ENCODE data around the gene KATNIP. TPM values are rescaled to one million over a fixed set of nuclear protein-coding genes. Genes with fewer than 3 reads are reported as not detected.
A peak's percentile ranks its signal among the peaks of the same experiment; 100 is the strongest.

Gene KATNIP
- total and polyA plus RNA-seq, 5 donors, result 7.0 to 13.4 (median 11.7) TPM

DNA sequence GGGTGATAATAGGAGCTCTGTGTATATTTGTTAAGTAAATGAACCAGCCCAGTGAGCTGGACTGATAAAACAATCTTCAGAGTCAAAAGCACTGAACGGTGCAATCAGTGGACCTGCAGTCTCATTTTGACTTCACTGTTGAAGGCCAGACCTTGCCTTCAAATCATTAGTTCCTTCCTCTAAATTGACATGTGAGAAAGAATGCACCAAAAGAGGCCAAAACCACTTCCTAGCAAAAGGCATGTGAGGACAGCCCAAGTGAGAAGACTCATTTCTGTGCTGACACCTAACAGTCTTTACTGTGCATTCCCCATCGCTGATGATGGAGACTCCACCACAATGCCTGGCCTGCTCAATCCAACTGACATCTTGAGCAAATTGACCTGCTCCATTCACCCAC is 10.8 kb upstream of the KATNIP start:
- Histone ChIP-seq H3K27ac (ENCODE audit: low read length) (no peak overlapping the region), H3K9me3 (ENCODE audit: control insufficient read depth, low read length) (no peaks in the 10 kb centered on the region), H3K27me3 (ENCODE audit: control insufficient read depth, insufficient read depth) (no peaks in the 10 kb centered on the region), H3K4me3 (ENCODE audit: low read length) (no peak overlapping the region), H3K4me1 (ENCODE audit: control insufficient read depth, insufficient read depth, low read length) (no peaks in the 10 kb centered on the region)
- 73% methylated on average over 2 of the region's 2 CpGs for WGBS
- intact Hi-C loops (cut with DNase I), result no loop called here
- no peak for ATAC-seq
- no peak for DNase-seq

GRCh38 chr16:27539636-27540035 is 10.3 kb upstream of the KATNIP start:
- DNase-seq (no peak), ATAC-seq (no peak)
- 73% methylated on average over 5 of the region's 5 CpGs for WGBS
- intact Hi-C loops (cut with DNase I), result no loop called here
- Histone ChIP-seq H3K27me3 (ENCODE audit: control insufficient read depth, insufficient read depth) (no peaks in the 10 kb centered on the region), H3K9me3 (ENCODE audit: control insufficient read depth, low read length) (no peaks in the 10 kb centered on the region), H3K27ac (ENCODE audit: low read length) (no peak overlapping the region), H3K4me1 (ENCODE audit: control insufficient read depth, insufficient read depth, low read length) (no peaks in the 10 kb centered on the region), H3K4me3 (ENCODE audit: low read length) (no peak overlapping the region)

- Histone ChIP-seq H3K4me1 (ENCODE audit: control insufficient read depth, insufficient read depth, low read length) (peaks cover 5% of the 10 kb centered on the region), H3K9me3 (ENCODE audit: control insufficient read depth, low read length) (no peaks in the 10 kb centered on the region), H3K27me3 (ENCODE audit: control insufficient read depth, insufficient read depth) (no peaks in the 10 kb centered on the region), H3K27ac (ENCODE audit: low read length) (no peak overlapping the region), H3K4me3 (ENCODE audit: low read length) (no peak overlapping the region)
- intact Hi-C loops (cut with DNase I), result no loop called here
- ATAC-seq (no peak), DNase-seq (no peak)
- WGBS, result 89% methylated on average over 3 of the region's 3 CpGs
These were observed 6.1 kb upstream of the KATNIP start for GRCh38 chr16:27543801-27544200.

DNA sequence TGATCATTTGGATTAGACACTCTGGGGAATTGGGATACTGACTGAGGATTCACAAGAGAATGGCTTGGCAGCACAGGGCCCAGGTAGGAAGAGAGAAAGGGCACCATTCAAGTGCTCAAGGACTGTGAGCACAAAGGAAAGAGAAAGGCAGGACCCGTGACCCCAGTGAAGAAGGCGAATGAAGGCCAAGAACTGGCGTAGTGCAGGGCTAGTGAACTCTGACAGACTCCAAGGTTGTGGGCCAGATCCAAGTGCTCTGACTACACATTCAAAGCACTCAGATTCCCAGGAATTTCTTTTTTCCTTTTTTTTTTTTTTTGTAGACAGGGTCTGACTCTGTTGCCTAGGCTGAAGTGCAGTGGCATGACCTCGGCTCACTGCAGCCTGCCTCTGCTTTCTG is 5.3 kb upstream of the KATNIP start:
- no peak for DNase-seq
- WGBS, result 95% methylated on average over 4 of the region's 4 CpGs
- Histone ChIP-seq H3K4me3 (ENCODE audit: low read length) (no peak overlapping the region), H3K4me1 (ENCODE audit: control insufficient read depth, insufficient read depth, low read length) (peaks cover 6% of the 10 kb centered on the region), H3K27ac (ENCODE audit: low read length) (no peak overlapping the region), H3K9me3 (ENCODE audit: control insufficient read depth, low read length) (no peaks in the 10 kb centered on the region), H3K27me3 (ENCODE audit: control insufficient read depth, insufficient read depth) (no peaks in the 10 kb centered on the region)
- no peak for ATAC-seq
- intact Hi-C loops (cut with DNase I), result no loop called here

DNA sequence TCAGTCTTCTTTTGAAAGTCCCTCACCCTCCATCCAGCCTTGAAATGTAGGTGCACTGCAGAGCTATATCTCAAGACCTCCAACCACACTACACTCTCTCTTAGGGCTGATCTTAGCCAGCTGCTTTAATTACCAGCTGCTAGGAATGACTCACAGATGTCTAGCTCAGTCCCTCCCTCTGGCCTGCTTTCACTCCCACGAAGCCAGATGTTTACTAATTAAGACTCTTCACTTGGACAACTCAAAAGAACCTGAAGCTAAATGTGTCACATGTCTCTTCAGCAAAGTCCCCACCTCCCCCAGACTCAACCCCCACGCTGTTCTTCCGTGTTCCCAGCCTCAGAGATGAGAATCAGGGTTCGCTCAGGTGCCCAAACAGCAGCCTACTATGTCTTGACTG is 2.8 kb upstream of the KATNIP start:
- H3K4me3 ChIP-seq (ENCODE audit: low read length), result no peak overlapping the region
- no peaks in the 10 kb centered on the region for H3K9me3 ChIP-seq (ENCODE audit: control insufficient read depth, low read length)
- H3K27me3 ChIP-seq (ENCODE audit: control insufficient read depth, insufficient read depth), result no peaks in the 10 kb centered on the region
- 47% methylated on average over 4 of the region's 4 CpGs for WGBS
- H3K4me1 ChIP-seq (ENCODE audit: control insufficient read depth, insufficient read depth, low read length), result peaks cover 6% of the 10 kb centered on the region
- DNase-seq (no peak), ATAC-seq (no peak)
- no peak overlapping the region for H3K27ac ChIP-seq (ENCODE audit: low read length)
- intact Hi-C loops (cut with DNase I), result no loop called here

- DNase-seq, result no peak
- Histone ChIP-seq H3K27ac (ENCODE audit: low read length) (no peak overlapping the region), H3K9me3 (ENCODE audit: control insufficient read depth, low read length) (no peaks in the 10 kb centered on the region), H3K4me3 (ENCODE audit: low read length) (no peak overlapping the region), H3K27me3 (ENCODE audit: control insufficient read depth, insufficient read depth) (no peaks in the 10 kb centered on the region), H3K4me1 (ENCODE audit: control insufficient read depth, insufficient read depth, low read length) (peaks cover 6% of the 10 kb centered on the region)
- ATAC-seq, result no peak
- intact Hi-C loops (cut with DNase I), result no loop called here
- WGBS, result 76% methylated on average over 2 of the region's 2 CpGs
These were observed 2.1 kb upstream of the KATNIP start for GRCh38 chr16:27547851-27548250.

GRCh38 chr16:27549464-27549745 is 539 bp upstream of the KATNIP start:
- H3K9me3 ChIP-seq (ENCODE audit: control insufficient read depth, low read length), result no peaks in the 10 kb centered on the region
- no peaks in the 10 kb centered on the region for H3K27me3 ChIP-seq (ENCODE audit: control insufficient read depth, insufficient read depth)
- no peak for DNase-seq
- ATAC-seq, result peak; percentile 66 to 74
- WGBS, result under 1% methylated on average over 21 of the region's 21 CpGs
- H3K4me3 ChIP-seq (ENCODE audit: low read length), result peak overlapping the region; percentile 95
- peak overlapping the region; percentile 56 for H3K27ac ChIP-seq (ENCODE audit: low read length)
- H3K4me1 ChIP-seq (ENCODE audit: control insufficient read depth, insufficient read depth, low read length), result peaks cover 6% of the 10 kb centered on the region
- intact Hi-C loops (cut with DNase I), result no loop called here

GRCh38 chr16:27550582-27550920 is 607 bp downstream of the KATNIP start:
- H3K27ac ChIP-seq (ENCODE audit: low read length), result peak overlapping the region; percentile 83
- WGBS, result 39% methylated on average over 4 of the region's 4 CpGs
- DNase-seq (no peak), ATAC-seq (no peak)
- peaks cover 6% of the 10 kb centered on the region for H3K4me1 ChIP-seq (ENCODE audit: control insufficient read depth, insufficient read depth, low read length)
- no peaks in the 10 kb centered on the region for H3K9me3 ChIP-seq (ENCODE audit: control insufficient read depth, low read length)
- intact Hi-C loops (cut with DNase I), result no loop called here
- H3K27me3 ChIP-seq (ENCODE audit: control insufficient read depth, insufficient read depth), result no peaks in the 10 kb centered on the region
- peak overlapping the region; percentile 87 for H3K4me3 ChIP-seq (ENCODE audit: low read length)

DNA sequence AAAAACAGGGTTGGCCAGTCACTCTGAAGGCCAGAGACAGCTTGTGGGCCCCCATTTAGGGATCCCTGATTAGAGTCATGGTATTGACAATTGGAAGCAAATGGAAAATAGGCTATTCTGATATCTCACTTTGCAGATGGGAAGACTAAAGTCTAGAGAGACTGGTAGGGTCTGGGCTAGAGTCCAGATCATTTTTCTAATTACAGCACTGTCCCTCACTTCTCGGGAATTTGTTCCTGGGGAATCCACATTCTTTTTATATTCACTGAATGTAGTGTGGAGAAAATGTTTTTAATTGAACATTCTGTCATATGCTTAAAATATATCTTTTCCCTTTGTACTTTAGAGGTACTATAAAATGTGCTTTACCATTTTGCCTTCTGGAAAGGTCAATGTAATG is 1.1 kb downstream of the KATNIP start:
- 22% methylated on average over 1 of the region's 1 CpG for WGBS
- Histone ChIP-seq H3K4me3 (ENCODE audit: low read length) (no peak overlapping the region), H3K4me1 (ENCODE audit: control insufficient read depth, insufficient read depth, low read length) (peaks cover 6% of the 10 kb centered on the region), H3K9me3 (ENCODE audit: control insufficient read depth, low read length) (no peaks in the 10 kb centered on the region), H3K27me3 (ENCODE audit: control insufficient read depth, insufficient read depth) (no peaks in the 10 kb centered on the region), H3K27ac (ENCODE audit: low read length) (peak overlapping the region; percentile 83)
- intact Hi-C loops (cut with DNase I), result no loop called here
- DNase-seq, result no peak
- no peak for ATAC-seq

- 97% methylated on average over 1 of the region's 1 CpG for WGBS
- intact Hi-C loops (cut with DNase I), result no loop called here
- H3K27ac ChIP-seq (ENCODE audit: low read length), result no peak overlapping the region
- DNase-seq (no peak), ATAC-seq (no peak)
- no peaks in the 10 kb centered on the region for H3K9me3 ChIP-seq (ENCODE audit: control insufficient read depth, low read length)
- no peaks in the 10 kb centered on the region for H3K4me1 ChIP-seq (ENCODE audit: control insufficient read depth, insufficient read depth, low read length)
- H3K27me3 ChIP-seq (ENCODE audit: control insufficient read depth, insufficient read depth), result no peaks in the 10 kb centered on the region
- no peak overlapping the region for H3K4me3 ChIP-seq (ENCODE audit: low read length)
These were observed 6.5 kb downstream of the KATNIP start for GRCh38 chr16:27556471-27556870.

GRCh38 chr16:27558434-27558833 is 8.5 kb downstream of the KATNIP start:
- 72% methylated on average over 3 of the region's 3 CpGs for WGBS
- no peak for DNase-seq
- H3K4me1 ChIP-seq (ENCODE audit: control insufficient read depth, insufficient read depth, low read length), result no peaks in the 10 kb centered on the region
- no peak for ATAC-seq
- intact Hi-C loops (cut with DNase I), result no loop called here
- H3K9me3 ChIP-seq (ENCODE audit: control insufficient read depth, low read length), result no peaks in the 10 kb centered on the region
- H3K27ac ChIP-seq (ENCODE audit: low read length), result no peak overlapping the region
- H3K27me3 ChIP-seq (ENCODE audit: control insufficient read depth, insufficient read depth), result no peaks in the 10 kb centered on the region
- no peak overlapping the region for H3K4me3 ChIP-seq (ENCODE audit: low read length)

DNA sequence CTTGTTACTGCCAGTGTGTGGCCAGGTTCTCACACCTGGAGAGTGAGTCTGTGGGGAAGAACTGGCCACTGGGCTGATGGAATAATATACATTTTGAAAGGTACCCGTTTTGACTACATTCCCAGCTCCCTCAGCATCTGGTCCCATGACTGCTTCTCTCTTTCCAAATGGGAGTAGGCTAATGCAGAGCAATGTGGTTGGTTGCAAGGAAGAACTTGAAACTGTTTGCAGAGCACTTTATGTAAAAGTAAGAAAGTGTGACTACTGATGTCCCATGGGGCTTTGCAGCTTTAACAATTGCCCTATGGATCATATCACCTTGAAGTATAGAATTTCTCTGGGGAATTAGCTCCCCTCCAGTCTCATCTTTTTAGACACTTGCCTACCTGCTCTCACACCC is 9.0 kb downstream of the KATNIP start:
- no peak for ATAC-seq
- no peak for DNase-seq
- Histone ChIP-seq H3K4me1 (ENCODE audit: control insufficient read depth, insufficient read depth, low read length) (no peaks in the 10 kb centered on the region), H3K4me3 (ENCODE audit: low read length) (no peak overlapping the region), H3K27me3 (ENCODE audit: control insufficient read depth, insufficient read depth) (no peaks in the 10 kb centered on the region), H3K9me3 (ENCODE audit: control insufficient read depth, low read length) (no peaks in the 10 kb centered on the region), H3K27ac (ENCODE audit: low read length) (no peak overlapping the region)
- WGBS, result 81% methylated on average over 1 of the region's 1 CpG
- intact Hi-C loops (cut with DNase I), result no loop called here

Data from right cardiac atrium (tissue), 5 donors.